NCI-H2227 (cell line): Measurements from ENCODE around the gene TELO2.

Experiments used
- DNase-seq: peaks from one replicate; lab custom pipeline; 2025; ENCODE audit not compliant: unreplicated experiment; lab: John Stamatoyannopoulos, UW

TELO2 gene

GRCh38 chr16:1496464-1496863 lies 3.3 kb downstream of the TELO2 start:
- no peak for DNase-seq

GRCh38 chr16:1497014-1497598 lies 3.9 kb downstream of the TELO2 start:
- no peak for DNase-seq

- no peak for DNase-seq
These were observed 5.9 kb downstream of the TELO2 start for GRCh38 chr16:1498899-1499676.

GRCh38 chr16:1499756-1500464 lies 6.8 kb downstream of the TELO2 start:
- DNase-seq = no peak

GRCh38 chr16:1500465-1501150 lies 7.4 kb downstream of the TELO2 start:
- no peak for DNase-seq

- DNase-seq = no peak
These were observed 8.5 kb downstream of the TELO2 start for GRCh38 chr16:1501630-1502029.

- no peak for DNase-seq
These were observed 9.2 kb downstream of the TELO2 start for GRCh38 chr16:1502092-1503004.

- DNase-seq = no peak
These were observed 10.2 kb downstream of the TELO2 start for GRCh38 chr16:1503110-1503955.

- DNase-seq = no peak
These were observed 12.1 kb downstream of the TELO2 start for GRCh38 chr16:1505073-1505844.

GRCh38 chr16:1505912-1506311 lies 12.8 kb downstream of the TELO2 start:
- no peak for DNase-seq

GRCh38 chr16:1506494-1507213 lies 13.5 kb downstream of the TELO2 start:
- no peak for DNase-seq

GRCh38 chr16:1508494-1509187 lies 15.5 kb downstream of the TELO2 start:
- no peak for DNase-seq

- DNase-seq = no peak
These were observed 16.4 kb downstream of the TELO2 start for GRCh38 chr16:1509307-1510221.

- no peak for DNase-seq
These were observed 17.1 kb downstream of the TELO2 start for GRCh38 chr16:1510272-1510671.

GRCh38 chr16:1510941-1511351 lies 17.8 kb downstream of the TELO2 start:
- DNase-seq = no peak
